Left ventricle myocardium inferior (tissue), 1 donor: Measurements from ENCODE around the gene CRHR1. TPM values are rescaled to one million over a fixed set of nuclear protein-coding genes. Genes with fewer than 3 reads are reported as not detected.

Experiments
- DNase-seq: peaks from one replicate; pipeline ENCODE4 v3.0.0-alpha.2; 2020
- H3K27ac ChIP-seq: fragments of 200-600 bp; replicated peaks from 2 replicates; pipeline ENCODE4 v1.8.0; 2021
- H3K27me3 ChIP-seq: fragments of 200-600 bp; 2 replicates; pipeline ENCODE4 v1.8.0; 2021; ENCODE audit warnings: low read depth
- H3K36me3 ChIP-seq: fragments of 200-600 bp; 2 replicates; pipeline ENCODE4 v1.8.0; 2021
- H3K4me1 ChIP-seq: fragments of 200-600 bp; 2 replicates; pipeline ENCODE4 v1.8.0; 2021
- H3K4me3 ChIP-seq: fragments of 200-600 bp; 2 replicates; pipeline ENCODE4 v1.8.0; 2021; ENCODE audit warnings: mild to moderate bottlenecking, moderate library complexity
- H3K9me3 ChIP-seq: fragments of 200-600 bp; replicated peaks from 2 replicates; pipeline ENCODE4 v1.8.0; 2021
- CTCF ChIP-seq: fragments of 200-600 bp; IDR thresholded peaks from 2 replicates; pipeline ENCODE4 v1.8.0; 2021; ENCODE audit warnings: antibody characterized with exemption, mild to moderate bottlenecking, borderline replicate concordance
- intact Hi-C: fragments of 100-400 bp; cut with micrococcal nuclease; formaldehyde crosslinking; loops from one replicate; pipeline ENCODE4 v1.11.0; 2022
- total RNA-seq: library from RNA; stranded (reverse); fragmentation: NEBNext Ultra II Directional; extraction: Animal tissue kit (Norgen Biotek cat#: 25700); gene quantifications from one replicate; pipeline ENCODE4 v1.2.1, GENCODE V29; 2021
- donor health status: DM: no; HTN: yes; CAD: no; lungs with severe emphysema.

Gene CRHR1
- total RNA-seq, 1 donor from 2014 or later: not detected

- no peak for TF ChIP-seq CTCF
- peaks cover 48% of the 10 kb centered on the region for H3K27me3 ChIP-seq
- intact Hi-C loops: no loop called here
- H3K4me3 ChIP-seq: no peak overlapping the region
- H3K36me3 ChIP-seq: no peaks in the 10 kb centered on the region
- H3K4me1 ChIP-seq: peaks cover 5% of the 10 kb centered on the region
- no peak for DNase-seq
- no peak overlapping the region for H3K27ac ChIP-seq
- H3K9me3 ChIP-seq: no peaks in the 10 kb centered on the region
Observed at GRCh38 chr17:45848405-45848804, 64.3 kb downstream of the CRHR1 start.

GRCh38 chr17:45848868-45849535, 64.9 kb downstream of the CRHR1 start:
- Histone ChIP-seq H3K4me1 (peaks cover 5% of the 10 kb centered on the region), H3K27ac (no peak overlapping the region), H3K9me3 (no peaks in the 10 kb centered on the region), H3K4me3 (no peak overlapping the region), H3K27me3 (peaks cover 54% of the 10 kb centered on the region), H3K36me3 (no peaks in the 10 kb centered on the region)
- intact Hi-C loops: no loop called here
- no peak for DNase-seq
- TF ChIP-seq CTCF: no peak

- Histone ChIP-seq H3K9me3 (no peaks in the 10 kb centered on the region), H3K27ac (no peak overlapping the region), H3K27me3 (peaks cover 54% of the 10 kb centered on the region), H3K4me1 (peaks cover 5% of the 10 kb centered on the region), H3K4me3 (no peak overlapping the region), H3K36me3 (no peaks in the 10 kb centered on the region)
- no peak for DNase-seq
- intact Hi-C loops: no loop called here
- no peak for TF ChIP-seq CTCF
Observed at GRCh38 chr17:45849536-45849990, 65.4 kb downstream of the CRHR1 start.

- H3K4me3 ChIP-seq: no peak overlapping the region
- no peaks in the 10 kb centered on the region for H3K36me3 ChIP-seq
- DNase-seq: no peak
- H3K27ac ChIP-seq: no peak overlapping the region
- no peaks in the 10 kb centered on the region for H3K9me3 ChIP-seq
- intact Hi-C loops: no loop called here
- H3K27me3 ChIP-seq: peaks cover 54% of the 10 kb centered on the region
- no peak for TF ChIP-seq CTCF
- peaks cover 5% of the 10 kb centered on the region for H3K4me1 ChIP-seq
Observed at GRCh38 chr17:45850011-45850410, 65.9 kb downstream of the CRHR1 start.

- no peaks in the 10 kb centered on the region for H3K9me3 ChIP-seq
- H3K36me3 ChIP-seq: no peaks in the 10 kb centered on the region
- H3K27me3 ChIP-seq: peaks cover 55% of the 10 kb centered on the region
- TF ChIP-seq CTCF: no peak
- H3K4me3 ChIP-seq: no peak overlapping the region
- no peak for DNase-seq
- intact Hi-C loops: no loop called here
- H3K27ac ChIP-seq: no peak overlapping the region
- peaks cover 5% of the 10 kb centered on the region for H3K4me1 ChIP-seq
Observed at GRCh38 chr17:45850468-45850867, 66.3 kb downstream of the CRHR1 start.
